ENCODE measurements around the gene CES4A.

The CES4A gene

DNA sequence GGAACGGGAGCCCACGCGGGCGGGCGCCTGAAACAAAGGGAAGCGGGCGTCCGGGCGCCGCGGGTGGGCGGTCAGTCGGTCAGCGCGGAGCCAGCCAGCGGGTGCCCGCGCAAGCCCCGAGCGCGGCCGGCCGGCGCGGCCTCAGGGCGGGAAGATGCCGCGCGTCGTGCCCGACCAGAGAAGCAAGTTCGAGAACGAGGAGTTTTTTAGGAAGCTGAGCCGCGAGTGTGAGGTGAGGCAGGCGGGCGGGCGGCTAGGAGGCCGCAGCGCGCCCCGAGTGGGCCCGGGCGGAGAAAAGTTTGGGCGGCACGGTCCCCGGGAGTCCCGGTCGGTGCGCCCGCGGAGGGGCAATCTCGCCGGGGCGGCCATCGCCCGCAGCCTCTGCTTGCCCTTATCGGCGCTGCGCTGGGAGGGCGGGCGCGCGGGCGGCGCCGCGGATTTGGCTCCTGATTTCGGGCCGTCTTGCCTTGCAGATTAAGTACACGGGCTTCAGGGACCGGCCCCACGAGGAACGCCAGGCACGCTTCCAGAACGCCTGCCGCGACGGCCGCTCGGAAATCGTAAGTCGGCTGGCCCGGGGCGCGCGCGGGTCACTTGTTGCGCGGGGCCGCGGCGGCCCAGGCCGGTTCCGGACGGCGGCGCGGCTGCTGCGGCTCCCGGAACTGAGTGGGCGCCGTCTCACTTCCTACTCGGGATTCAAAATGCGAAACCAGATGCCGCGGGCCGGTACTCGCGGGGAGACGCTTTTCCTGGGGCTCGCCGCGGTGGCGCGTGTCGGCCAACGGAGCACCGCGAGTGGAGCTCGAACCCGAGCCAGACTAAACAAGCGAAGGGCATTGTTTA, 41.1 kb downstream of the CES4A start:
- H3K27ac ChIP-seq, result peak overlapping the region; percentile 90
- TF ChIP-seq, protein P1, sequence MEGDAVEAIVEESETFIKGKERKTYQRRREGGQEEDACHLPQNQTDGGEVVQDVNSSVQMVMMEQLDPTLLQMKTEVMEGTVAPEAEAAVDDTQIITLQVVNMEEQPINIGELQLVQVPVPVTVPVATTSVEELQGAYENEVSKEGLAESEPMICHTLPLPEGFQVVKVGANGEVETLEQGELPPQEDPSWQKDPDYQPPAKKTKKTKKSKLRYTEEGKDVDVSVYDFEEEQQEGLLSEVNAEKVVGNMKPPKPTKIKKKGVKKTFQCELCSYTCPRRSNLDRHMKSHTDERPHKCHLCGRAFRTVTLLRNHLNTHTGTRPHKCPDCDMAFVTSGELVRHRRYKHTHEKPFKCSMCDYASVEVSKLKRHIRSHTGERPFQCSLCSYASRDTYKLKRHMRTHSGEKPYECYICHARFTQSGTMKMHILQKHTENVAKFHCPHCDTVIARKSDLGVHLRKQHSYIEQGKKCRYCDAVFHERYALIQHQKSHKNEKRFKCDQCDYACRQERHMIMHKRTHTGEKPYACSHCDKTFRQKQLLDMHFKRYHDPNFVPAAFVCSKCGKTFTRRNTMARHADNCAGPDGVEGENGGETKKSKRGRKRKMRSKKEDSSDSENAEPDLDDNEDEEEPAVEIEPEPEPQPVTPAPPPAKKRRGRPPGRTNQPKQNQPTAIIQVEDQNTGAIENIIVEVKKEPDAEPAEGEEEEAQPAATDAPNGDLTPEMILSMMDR (IDR thresholded peaks at IDR 0.05), result no peak
- TF ChIP-seq ZFX (IDR thresholded peaks at IDR 0.05; ENCODE audit: borderline replicate concordance), result no peak

DNA sequence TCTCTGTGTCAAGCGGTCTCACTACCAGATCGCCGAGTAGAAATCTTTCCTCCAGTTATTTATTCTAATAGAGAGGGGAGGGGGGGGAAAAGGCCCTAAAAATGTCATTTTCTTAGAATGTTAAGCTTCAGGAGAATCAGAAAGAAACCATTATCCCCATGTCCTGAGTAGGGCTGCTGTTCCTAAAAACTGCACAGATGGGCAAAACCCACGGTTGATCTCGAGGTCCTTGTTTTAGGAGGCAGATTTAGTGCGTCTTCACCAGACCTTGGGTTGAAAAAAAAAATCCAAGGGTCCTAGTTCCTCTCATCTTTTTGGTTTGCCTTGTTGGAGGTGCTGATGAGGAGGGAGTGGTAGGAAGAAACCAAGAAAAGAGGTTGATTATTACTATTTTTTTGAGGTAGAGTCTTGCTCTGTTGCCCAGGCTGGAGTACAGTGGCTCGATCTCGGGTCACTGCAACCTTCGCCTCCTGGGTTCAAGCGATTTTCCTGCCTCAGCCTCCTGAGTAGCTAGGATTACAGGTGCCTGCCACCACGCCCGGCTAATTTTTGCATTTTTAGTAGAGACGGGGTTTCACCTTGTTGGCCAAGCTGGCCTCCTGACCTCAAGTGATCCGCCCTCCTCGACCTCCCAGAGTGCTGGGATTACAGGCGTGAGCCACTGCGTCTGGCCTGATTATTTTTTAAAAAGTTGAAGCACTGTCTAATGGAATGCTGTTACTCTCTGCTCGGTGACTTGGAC, 42.0 kb downstream of the CES4A start:
- H3K27ac ChIP-seq, result peak overlapping the region; percentile 90
- TF ChIP-seq, protein P1 (IDR thresholded peaks at IDR 0.05), result no peak
- TF ChIP-seq ZFX (IDR thresholded peaks at IDR 0.05; ENCODE audit: borderline replicate concordance), result no peak

DNA sequence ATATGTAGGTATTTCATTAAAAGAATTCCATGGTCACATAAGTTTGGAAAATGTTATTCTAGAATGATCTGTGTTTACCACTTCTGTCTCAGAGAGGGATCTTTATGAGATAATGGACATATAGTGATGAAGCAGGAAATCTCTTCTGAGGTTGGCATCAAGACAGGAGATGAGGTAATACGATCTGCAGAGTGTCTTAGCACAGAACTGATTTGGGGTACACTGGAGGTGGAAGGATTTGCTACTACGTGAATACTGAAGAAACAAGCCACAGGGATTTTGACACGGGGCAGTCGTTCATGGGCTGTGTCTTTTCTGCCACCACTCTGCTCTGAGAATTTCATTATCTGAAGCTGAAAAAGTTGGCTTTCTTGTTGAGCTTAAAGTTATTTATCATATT, 46.1 kb downstream of the CES4A start:
- TF ChIP-seq, protein P1 (IDR thresholded peaks at IDR 0.05), result no peak
- TF ChIP-seq ZFX (IDR thresholded peaks at IDR 0.05; ENCODE audit: borderline replicate concordance), result no peak
- no peak overlapping the region for H3K27ac ChIP-seq

DNA sequence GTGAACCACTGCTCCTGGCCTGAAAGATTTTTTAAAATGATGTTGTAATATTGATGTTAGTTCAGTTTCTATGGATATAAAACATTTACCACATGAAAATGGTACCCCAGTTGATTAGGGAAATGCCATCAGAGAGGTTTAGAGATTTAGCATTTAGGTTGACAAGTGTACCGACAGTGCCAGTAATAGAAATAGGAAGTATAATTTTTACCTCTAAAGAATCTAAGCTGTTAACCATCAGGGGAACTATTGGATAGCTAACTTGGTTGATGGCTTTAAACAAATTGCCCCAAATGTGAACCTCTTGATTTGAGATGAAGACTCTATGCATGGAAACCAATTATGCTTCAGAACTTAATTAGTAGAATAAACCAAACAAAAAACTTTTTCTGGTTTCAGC, 47.0 kb downstream of the CES4A start:
- TF ChIP-seq ZFX (IDR thresholded peaks at IDR 0.05; ENCODE audit: borderline replicate concordance), result no peak
- TF ChIP-seq, protein P1 (IDR thresholded peaks at IDR 0.05), result no peak
- no peak overlapping the region for H3K27ac ChIP-seq

DNA sequence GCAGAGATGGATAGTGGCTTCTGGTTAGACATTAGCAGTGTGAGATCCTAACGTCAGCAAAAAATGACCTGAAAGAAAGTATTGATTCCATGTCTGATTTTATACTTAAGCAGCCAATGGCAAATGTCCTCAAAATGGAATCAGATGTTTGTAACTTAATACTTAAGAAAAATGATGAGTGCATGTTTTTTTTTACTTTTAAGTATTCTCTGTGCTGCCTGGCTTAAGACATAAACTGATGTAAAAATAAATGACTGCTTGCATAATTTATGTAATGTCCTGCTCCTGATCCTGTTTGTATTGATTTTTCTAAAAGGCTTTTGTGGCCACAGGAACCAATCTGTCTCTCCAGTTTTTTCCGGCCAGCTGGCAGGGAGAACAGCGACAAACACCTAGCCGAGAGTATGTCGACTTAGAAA, 47.9 kb downstream of the CES4A start:
- H3K27ac ChIP-seq, result peak overlapping the region; percentile 24
- TF ChIP-seq ZFX (IDR thresholded peaks at IDR 0.05; ENCODE audit: borderline replicate concordance), result no peak
- TF ChIP-seq, protein P1 (IDR thresholded peaks at IDR 0.05), result no peak

DNA sequence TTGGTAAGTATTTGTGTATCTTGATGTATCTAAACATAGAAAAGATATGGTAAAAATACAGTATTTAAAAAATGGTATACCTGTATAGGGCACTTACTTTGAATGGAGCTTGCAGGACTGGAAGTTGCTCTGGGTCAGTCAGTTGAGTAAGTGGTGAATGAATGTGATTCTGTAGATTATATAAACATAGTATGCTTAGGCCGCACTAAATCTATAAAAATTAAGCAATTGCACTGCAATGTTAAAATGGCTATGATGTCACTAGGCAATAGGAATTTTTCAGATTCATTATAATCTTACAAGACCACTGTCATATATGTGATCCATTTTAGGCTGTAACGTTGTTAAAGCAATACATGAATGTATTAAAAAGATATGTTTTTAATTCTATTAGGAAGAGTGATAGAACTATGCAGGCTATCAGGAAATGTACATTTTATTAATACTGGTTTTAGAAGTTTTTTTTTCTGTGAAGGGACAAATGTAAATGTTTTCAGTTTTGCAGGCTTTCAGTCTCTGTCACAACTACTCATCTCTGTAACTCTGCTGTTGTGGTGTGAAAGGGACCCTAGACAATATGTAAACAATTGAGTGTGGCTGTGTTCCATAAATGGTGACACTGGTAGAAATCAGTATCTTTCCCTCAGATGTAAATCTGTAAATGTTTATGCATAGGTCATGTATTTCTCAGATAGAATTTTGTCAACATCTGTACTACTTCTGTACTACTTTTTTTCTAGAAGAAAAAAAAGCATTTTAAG, 51.1 kb downstream of the CES4A start:
- H3K27ac ChIP-seq, result no peak overlapping the region
- TF ChIP-seq, protein P1 (IDR thresholded peaks at IDR 0.05), result no peak
- TF ChIP-seq ZFX (IDR thresholded peaks at IDR 0.05; ENCODE audit: borderline replicate concordance), result no peak
